SK-N-MC (cell line): ENCODE data around the gene SYT2.

Experiments used
- FOXP2 ChIP-seq: optimal IDR thresholded peaks from 2 replicates; pipeline ENCODE3; 2011; ENCODE audit warnings: mild to moderate bottlenecking, moderate library complexity; ENCODE audit not compliant: insufficient read depth; ENCODE audit errors: extremely low read length, control extremely low read depth
- POLR2AphosphoS5 ChIP-seq: IDR thresholded peaks from 2 replicates; pipeline ENCODE4 v1.6.1; 2012; ENCODE audit warnings: mild to moderate bottlenecking, low read depth, low read length, borderline replicate concordance

DNA sequence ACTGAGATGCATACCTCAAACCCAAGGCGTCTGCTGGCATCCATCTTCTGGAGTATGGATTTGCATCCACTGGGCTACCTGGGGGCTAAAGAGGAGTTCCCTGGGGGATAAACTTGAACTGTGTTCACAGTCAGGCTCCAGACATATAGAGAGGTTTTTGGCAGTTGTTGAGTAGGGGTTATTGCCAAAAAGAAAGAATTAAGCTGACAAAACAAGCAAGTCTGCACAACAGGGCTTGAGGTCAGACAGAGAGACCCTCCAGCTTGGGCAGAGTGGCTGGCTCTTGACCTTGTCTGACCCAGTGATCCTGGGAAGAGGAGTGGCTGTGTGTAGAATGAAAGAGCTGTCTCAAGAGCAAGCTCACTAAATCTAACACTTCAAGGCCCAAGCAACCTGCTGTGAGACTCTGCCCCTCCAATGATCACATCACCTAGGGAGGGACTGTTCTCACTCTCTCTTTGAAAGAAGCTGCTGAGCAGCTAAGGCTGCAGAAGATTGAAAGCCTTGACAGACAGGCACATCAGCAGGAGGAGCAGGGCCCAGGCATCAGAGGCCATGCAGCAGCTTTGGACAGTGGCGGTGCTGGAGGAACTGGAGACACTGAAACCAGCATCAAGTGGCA is 61.5 kb downstream of the SYT2 start:
- TF ChIP-seq FOXP2 (no peak), POLR2AphosphoS5 (no peak)
